Fibroblast of skin of left biceps (primary cell): ENCODE data around the gene TEPSIN.

Source experiments
- DNase-seq, 2 experiments: peaks; one replicate each; pipeline ENCODE4 v3.0.0-alpha.2; 2013; ENCODE audit warnings: low read depth in 2 of 2

Gene TEPSIN

GRCh38 chr17:81184555-81184954 lies 54.3 kb downstream of the TEPSIN start:
- no peak for DNase-seq

- DNase-seq, result no peak
These were observed 55.0 kb downstream of the TEPSIN start for GRCh38 chr17:81183807-81184206.

- no peak for DNase-seq
These were observed 55.5 kb downstream of the TEPSIN start for GRCh38 chr17:81183316-81183715.

GRCh38 chr17:81182596-81182995 lies 56.3 kb downstream of the TEPSIN start:
- DNase-seq, result no peak

- DNase-seq, result no peak
These were observed 57.1 kb downstream of the TEPSIN start for GRCh38 chr17:81181811-81182185.

GRCh38 chr17:81180836-81181810 lies 57.7 kb downstream of the TEPSIN start:
- no peak for DNase-seq

- DNase-seq, result no peak
These were observed 59.0 kb downstream of the TEPSIN start for GRCh38 chr17:81179861-81180260.

GRCh38 chr17:81179220-81179619 lies 59.6 kb downstream of the TEPSIN start:
- DNase-seq, result no peak
